T-cell (primary cell): ENCODE data around the gene TMC8. TPM values are rescaled to one million over a fixed set of nuclear protein-coding genes. Genes with fewer than 3 reads are reported as not detected.

Source experiments
- ATAC-seq, 4 experiments: fragments of 200-7000 bp in 3 of 4; fragments of 150-1000 bp in 1 of 4; cut with Tn5 transposase; replicated peaks in 1 of 4; 1 replicate in 3 of 4; 2 replicates in 1 of 4; pipeline ENCODE4 v1.10.0; 2021; ENCODE audit warnings: moderate library complexity in 3 of 4, mild to moderate bottlenecking in 2 of 4, moderate number of reproducible peaks in 1 of 4
- CTCF ChIA-PET, 2 donors: fragments of 300-600 bp; sonication (Branson Sonifier 250); formaldehyde crosslinking; loops; one replicate each; lab custom pipeline; 2022; ENCODE audit warnings: antibody characterized with exemption in 2 of 2; lab: Charles Lee
- POLR2A ChIA-PET, 2 donors: fragments of 300-600 bp; sonication (Branson Sonifier 250); formaldehyde crosslinking; loops; one replicate each; lab custom pipeline; 2022; ENCODE audit warnings: antibody characterized with exemption in 2 of 2; lab: Charles Lee
- DNase-seq, 35 experiments: peaks; one replicate each; pipeline versions ENCODE4 v3.0.0 to v3.0.0-alpha.2; 2013 to 2023
- H3K27ac ChIP-seq: one replicate; pipeline ENCODE4 v1.5.1; 2013; ENCODE audit warnings: low read length
- H3K27me3 ChIP-seq, 2 experiments: replicated peaks in 1 of 2; 1 replicate in 1 of 2; 2 replicates in 1 of 2; pipeline versions ENCODE4 v1.6.1 to v1.7.0; 2013; ENCODE audit warnings: low read length in 1 of 2, mixed read lengths in 1 of 2; ENCODE audit not compliant: control insufficient read depth in 2 of 2, insufficient read depth in 2 of 2; ENCODE audit errors: extremely low read depth in 1 of 2
- H3K36me3 ChIP-seq, 2 donors: 1 replicate in 1 of 2; 2 replicates in 1 of 2; pipeline versions ENCODE4 v1.6.1 to v1.7.0; 2013; ENCODE audit warnings: low read length in 1 of 2; ENCODE audit not compliant: control insufficient read depth in 2 of 2, insufficient read depth in 1 of 2; ENCODE audit errors: extremely low read depth in 1 of 2
- H3K4me1 ChIP-seq, 2 experiments: 1 replicate in 1 of 2; 2 replicates in 1 of 2; pipeline versions ENCODE4 v1.6.1 to v1.7.0; 2013; ENCODE audit warnings: low read length in 2 of 2, mixed read lengths in 1 of 2; ENCODE audit not compliant: insufficient read depth in 2 of 2, control insufficient read depth in 1 of 2; ENCODE audit errors: extremely low read depth in 1 of 2
- H3K4me3 ChIP-seq, 2 donors: 1 replicate in 1 of 2; 2 replicates in 1 of 2; pipeline versions ENCODE4 v1.5.1 to v1.7.0; 2013; ENCODE audit warnings: mild to moderate bottlenecking in 2 of 2, low read length in 1 of 2, moderate library complexity in 1 of 2; ENCODE audit not compliant: control insufficient read depth in 1 of 2; ENCODE audit errors: extremely low read depth in 1 of 2
- H3K9me3 ChIP-seq: 2 replicates; pipeline ENCODE4 v1.7.0; 2013
- H3K27ac Mint-ChIP-seq, 2 donors: one replicate each; pipeline ENCODE4 v1.8.0; 2020 to 2021; ENCODE audit warnings: mild to moderate bottlenecking in 2 of 2, mixed read lengths in 2 of 2
- H3K27me3 Mint-ChIP-seq, 2 donors: one replicate each; pipeline ENCODE4 v1.8.0; 2021 to 2022; ENCODE audit warnings: mixed read lengths in 2 of 2
- H3K36me3 Mint-ChIP-seq: one replicate; pipeline ENCODE4 v1.8.0; 2021; ENCODE audit warnings: mixed read lengths
- H3K4me1 Mint-ChIP-seq, 3 donors: one replicate each; pipeline ENCODE4 v1.8.0; 2020 to 2022; ENCODE audit warnings: mixed read lengths in 3 of 3, mild to moderate bottlenecking in 1 of 3
- H3K4me3 Mint-ChIP-seq, 3 donors: one replicate each; pipeline ENCODE4 v1.8.0; 2020 to 2022; ENCODE audit warnings: mild to moderate bottlenecking in 3 of 3, mixed read lengths in 3 of 3, moderate library complexity in 3 of 3
- H3K9me3 Mint-ChIP-seq, 3 donors: one replicate each; pipeline ENCODE4 v1.8.0; 2020 to 2022; ENCODE audit warnings: mixed read lengths in 3 of 3
- WGBS: methylation state at CpG from one replicate; pipeline ENCODE4 v1.1.5; 2013; ENCODE audit warnings: missing lambda C conversion rate; ENCODE audit not compliant: insufficient coverage; 5-methylcytosine and 5-hydroxymethylcytosine counted together
- total RNA-seq, 35 experiments: library from RNA in 6 of 35; stranded (reverse) in 6 of 35; fragments of 120-200 nt in 1 of 35; gene quantifications; one replicate each; pipeline versions ENCODE4 v1.2.1 to v1.2.4 and lab custom pipeline; 2013 to 2026

TMC8 gene
- total RNA-seq, 5 donors from 2014 or later (not counting 1 experiment from before 2014, with no cell fraction given), result 301 to 631 (median 431) TPM

GRCh38 chr17:78101542-78101941 lies 29.0 kb upstream of the TMC8 start:
- H3K36me3 Mint-ChIP-seq, result peaks cover 61% of the 10 kb centered on the region
- H3K4me1 Mint-ChIP-seq, result no peaks in the 10 kb centered on the region
- ATAC-seq (no peak), DNase-seq (no peak)
- Histone ChIP-seq H3K27me3 (no peaks in the 10 kb centered on the region), H3K27ac (no peak overlapping the region), H3K9me3 (no peaks in the 10 kb centered on the region), H3K4me1 (no peaks in the 10 kb centered on the region), H3K4me3 (no peak overlapping the region), H3K36me3 (peaks cover 43 to 87% of the 10 kb centered on the region in 2 donors)
- ChIA-PET CTCF (no interaction called here), POLR2A (no interaction called here)
- no peaks in the 10 kb centered on the region for H3K9me3 Mint-ChIP-seq
- no peaks in the 10 kb centered on the region for H3K27me3 Mint-ChIP-seq
- 93% methylated on average over 2 of the region's 10 CpGs for WGBS
- peak overlapping the region; percentile 23 to 58 for H3K27ac Mint-ChIP-seq
- no peak overlapping the region for H3K4me3 Mint-ChIP-seq

GRCh38 chr17:78103311-78103710 lies 27.3 kb upstream of the TMC8 start:
- no peak overlapping the region for H3K27ac ChIP-seq
- H3K4me1 Mint-ChIP-seq, result peaks cover 0 to 9% (median 6%) of the 10 kb centered on the region in 3 donors
- no peak overlapping the region for H3K4me3 ChIP-seq
- WGBS, result 92% methylated on average over 1 of the region's 4 CpGs
- peaks cover 52% of the 10 kb centered on the region for H3K36me3 Mint-ChIP-seq
- H3K36me3 ChIP-seq, result peaks cover 33 to 75% of the 10 kb centered on the region in 2 donors
- ChIA-PET CTCF (no interaction called here), POLR2A (no interaction called here)
- DNase-seq (no peak), ATAC-seq (no peak)
- no peak overlapping the region for H3K4me3 Mint-ChIP-seq
- H3K9me3 ChIP-seq, result no peaks in the 10 kb centered on the region
- H3K27me3 Mint-ChIP-seq, result no peaks in the 10 kb centered on the region
- H3K27me3 ChIP-seq, result no peaks in the 10 kb centered on the region
- no peak overlapping the region for H3K27ac Mint-ChIP-seq
- H3K4me1 ChIP-seq, result peaks cover 0 to 1% of the 10 kb centered on the region in 2 experiments
- no peaks in the 10 kb centered on the region for H3K9me3 Mint-ChIP-seq

GRCh38 chr17:78104540-78104941 lies 26.0 kb upstream of the TMC8 start:
- no peaks in the 10 kb centered on the region for H3K27me3 Mint-ChIP-seq

GRCh38 chr17:78105101-78105500 lies 25.5 kb upstream of the TMC8 start:
- Mint-ChIP-seq H3K9me3 (no peaks in the 10 kb centered on the region), H3K27me3 (no peaks in the 10 kb centered on the region), H3K4me3 (no peak overlapping the region), H3K27ac (no peak overlapping the region), H3K36me3 (peaks cover 40% of the 10 kb centered on the region), H3K4me1 (peaks cover 7 to 12% (median 12%) of the 10 kb centered on the region in 3 donors)
- Histone ChIP-seq H3K36me3 (peaks cover 33 to 73% of the 10 kb centered on the region in 2 donors), H3K4me1 (peaks cover 0 to 7% of the 10 kb centered on the region in 2 experiments), H3K4me3 (no peak overlapping the region), H3K27me3 (no peaks in the 10 kb centered on the region), H3K27ac (no peak overlapping the region), H3K9me3 (no peaks in the 10 kb centered on the region)
- 95% methylated on average over 13 of the region's 16 CpGs for WGBS
- DNase-seq (no peak), ATAC-seq (no peak)
- ChIA-PET POLR2A (no interaction called here), CTCF (interaction anchor here (0.6 kb wide), 2 partner anchors 133 to 264 kb away, joined by 3 read pairs; no protein-coding TSS in a partner anchor)

More at GRCh38 chr17:78104540-78104941, 26.0 kb upstream of the TMC8 start:
- H3K36me3 Mint-ChIP-seq, result peaks cover 44% of the 10 kb centered on the region
- H3K27ac Mint-ChIP-seq, result no peak overlapping the region
- ATAC-seq, result peak in 1 of 4 experiments; percentile 18
- no peak overlapping the region for H3K4me3 Mint-ChIP-seq
- WGBS, result 98% methylated on average over 27 of the region's 28 CpGs
- Histone ChIP-seq H3K36me3 (peaks cover 33 to 74% of the 10 kb centered on the region in 2 donors), H3K9me3 (no peaks in the 10 kb centered on the region), H3K4me1 (peaks cover 0 to 7% of the 10 kb centered on the region in 2 experiments), H3K27ac (no peak overlapping the region), H3K4me3 (no peak overlapping the region), H3K27me3 (no peaks in the 10 kb centered on the region)
- CTCF ChIA-PET, result interaction anchor here in 1 of 2 donors (0.6 kb wide), 1 partner anchor 263 kb away, joined by 3 read pairs; no protein-coding TSS in a partner anchor
- POLR2A ChIA-PET, result no interaction called here
- no peak for DNase-seq
- H3K4me1 Mint-ChIP-seq, result peaks cover 6 to 12% (median 10%) of the 10 kb centered on the region in 3 donors
- no peaks in the 10 kb centered on the region for H3K9me3 Mint-ChIP-seq

GRCh38 chr17:78105551-78105950 lies 25.0 kb upstream of the TMC8 start:
- H3K4me3 ChIP-seq, result no peak overlapping the region
- no peaks in the 10 kb centered on the region for H3K9me3 ChIP-seq
- ATAC-seq (no peak), DNase-seq (no peak)
- CTCF ChIA-PET, result interaction anchor here in 1 of 2 donors (0.6 kb wide), 1 partner anchor 133 kb away, joined by 3 read pairs; no protein-coding TSS in a partner anchor
- 100% methylated on average over 2 of the region's 13 CpGs for WGBS
- H3K9me3 Mint-ChIP-seq, result no peaks in the 10 kb centered on the region
- no peak overlapping the region for H3K27ac Mint-ChIP-seq
- H3K4me1 Mint-ChIP-seq, result peaks cover 12 to 15% (median 15%) of the 10 kb centered on the region in 3 donors
- H3K27me3 Mint-ChIP-seq, result no peaks in the 10 kb centered on the region
- H3K36me3 ChIP-seq, result peaks cover 33 to 74% of the 10 kb centered on the region in 2 donors
- no peak overlapping the region for H3K4me3 Mint-ChIP-seq
- POLR2A ChIA-PET, result no interaction called here
- no peaks in the 10 kb centered on the region for H3K27me3 ChIP-seq
- no peak overlapping the region for H3K27ac ChIP-seq
- H3K4me1 ChIP-seq, result peaks cover 0 to 8% of the 10 kb centered on the region in 2 experiments
- peaks cover 40% of the 10 kb centered on the region for H3K36me3 Mint-ChIP-seq

GRCh38 chr17:78106211-78106610 lies 24.4 kb upstream of the TMC8 start:
- POLR2A ChIA-PET, result interaction anchor here (0.6 kb wide), 3 partner anchors 18 to 267 kb away, joined by 3 to 7 read pairs (median 4); no protein-coding TSS in a partner anchor
- ATAC-seq, result no peak
- H3K27ac Mint-ChIP-seq, result no peak overlapping the region

More at GRCh38 chr17:78106211-78106610, 24.4 kb upstream of the TMC8 start:
- H3K4me1 ChIP-seq, result peaks cover 0 to 14% of the 10 kb centered on the region in 2 experiments
- H3K27me3 ChIP-seq, result no peaks in the 10 kb centered on the region
- H3K36me3 Mint-ChIP-seq, result peaks cover 43% of the 10 kb centered on the region
- H3K4me3 Mint-ChIP-seq, result no peak overlapping the region
- H3K27me3 Mint-ChIP-seq, result no peaks in the 10 kb centered on the region
- peaks cover 14 to 20% (median 20%) of the 10 kb centered on the region in 3 donors for H3K4me1 Mint-ChIP-seq
- 93% methylated on average over 10 of the region's 15 CpGs for WGBS
- no peak overlapping the region for H3K27ac ChIP-seq
- CTCF ChIA-PET, result interaction anchor here (0.6 to 0.7 kb wide), 3 partner anchors 31 to 629 kb away, joined by 4 to 7 read pairs (median 4); no protein-coding TSS in a partner anchor
- peaks cover 28 to 76% of the 10 kb centered on the region in 2 donors for H3K36me3 ChIP-seq
- no peak for DNase-seq
- H3K9me3 ChIP-seq, result no peaks in the 10 kb centered on the region
- no peaks in the 10 kb centered on the region for H3K9me3 Mint-ChIP-seq
- no peak overlapping the region for H3K4me3 ChIP-seq
